GM19351 (cell line): Measurements from ENCODE around the gene RPUSD4.
"Not testable (repeated sequence)": the region's sequence is repeated elsewhere in the genome, so short reads cannot be mapped to it uniquely, and the experiment has no call there.

ENCODE experiments used
- ATAC-seq: cut with Tn5 transposase; IDR thresholded peaks from one replicate; pipeline ENCODE4 v1.9.1; 2021; ENCODE audit warnings: mild to moderate bottlenecking, moderate library complexity; ENCODE audit not compliant: unreplicated experiment

RPUSD4 gene, protein sequence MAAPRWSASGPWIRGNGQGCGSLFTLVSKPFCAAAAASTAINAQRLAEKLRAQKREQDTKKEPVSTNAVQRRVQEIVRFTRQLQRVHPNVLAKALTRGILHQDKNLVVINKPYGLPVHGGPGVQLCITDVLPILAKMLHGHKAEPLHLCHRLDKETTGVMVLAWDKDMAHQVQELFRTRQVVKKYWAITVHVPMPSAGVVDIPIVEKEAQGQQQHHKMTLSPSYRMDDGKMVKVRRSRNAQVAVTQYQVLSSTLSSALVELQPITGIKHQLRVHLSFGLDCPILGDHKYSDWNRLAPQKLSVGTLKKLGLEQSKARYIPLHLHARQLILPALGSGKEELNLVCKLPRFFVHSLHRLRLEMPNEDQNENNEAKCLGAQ

DNA sequence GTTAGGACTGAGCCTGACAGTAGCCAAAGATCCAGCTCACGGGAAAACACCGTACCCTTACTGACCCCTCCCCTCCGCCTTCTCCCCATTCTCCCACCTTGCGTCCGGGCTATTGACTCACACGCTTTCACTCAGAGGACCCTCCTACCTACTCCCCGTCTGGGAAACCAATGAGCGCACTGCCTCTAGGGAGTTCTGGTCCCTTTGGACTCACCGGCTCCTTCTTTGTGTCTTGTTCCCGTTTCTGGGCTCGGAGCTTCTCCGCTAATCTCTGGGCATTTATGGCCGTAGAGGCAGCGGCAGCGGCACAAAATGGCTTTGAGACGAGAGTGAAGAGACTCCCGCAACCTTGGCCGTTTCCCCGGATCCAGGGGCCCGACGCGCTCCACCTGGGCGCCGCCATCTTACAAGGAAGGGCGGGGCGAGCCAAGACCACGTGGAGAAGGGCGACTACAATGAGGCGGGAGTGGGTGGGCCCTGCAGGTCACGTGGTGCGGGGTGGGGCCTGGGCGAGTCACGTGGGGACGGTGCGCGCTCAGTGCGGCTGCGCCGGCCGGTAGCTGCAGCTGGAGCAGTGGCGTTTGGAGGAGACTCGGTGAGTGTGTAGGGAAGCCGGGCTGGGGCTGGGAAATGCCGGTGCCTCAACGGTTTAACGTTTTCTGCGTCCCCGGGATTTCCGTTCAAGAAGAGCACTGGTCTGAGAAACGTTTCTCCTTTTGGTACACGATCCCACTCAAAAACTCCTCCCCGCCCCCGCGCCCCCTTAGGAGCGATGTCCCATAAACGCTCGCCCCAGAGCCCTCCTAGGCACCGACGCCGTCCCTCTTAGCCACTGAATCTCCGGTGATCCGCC is at the start of gene RPUSD4, which contains the start of gene FAM118B:
Gene RPUSD4, minus strand, starts transcription at position 415 of the 853 bp plus-strand sequence. Its CDS starts 12 bp downstream, at position 403.
Gene FAM118B, plus strand, starts transcription at position 547 of the 853 bp plus-strand sequence. CDS start 23,220 bp downstream, outside the sequence.
- ATAC-seq: peak; percentile 95

DNA sequence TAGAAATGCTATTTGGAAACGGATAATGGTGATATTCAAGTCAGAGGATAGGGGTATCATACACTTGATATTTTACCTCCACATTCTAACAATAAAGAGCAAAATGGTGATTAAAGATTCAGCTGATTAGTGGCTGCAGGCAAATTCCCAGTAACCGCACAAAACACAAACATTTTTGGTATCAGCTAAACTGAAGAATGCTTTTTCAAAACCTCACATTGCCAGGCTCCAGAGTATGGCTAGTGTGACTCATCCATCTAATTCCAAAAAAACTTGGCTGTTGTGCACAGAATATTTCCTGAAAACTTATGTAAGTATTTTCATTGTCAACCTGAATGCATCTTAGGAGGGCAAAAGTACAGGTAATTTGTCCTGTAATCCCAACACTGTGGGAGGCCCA is 46.3 kb upstream of the RPUSD4 start:
- ATAC-seq: no peak

DNA sequence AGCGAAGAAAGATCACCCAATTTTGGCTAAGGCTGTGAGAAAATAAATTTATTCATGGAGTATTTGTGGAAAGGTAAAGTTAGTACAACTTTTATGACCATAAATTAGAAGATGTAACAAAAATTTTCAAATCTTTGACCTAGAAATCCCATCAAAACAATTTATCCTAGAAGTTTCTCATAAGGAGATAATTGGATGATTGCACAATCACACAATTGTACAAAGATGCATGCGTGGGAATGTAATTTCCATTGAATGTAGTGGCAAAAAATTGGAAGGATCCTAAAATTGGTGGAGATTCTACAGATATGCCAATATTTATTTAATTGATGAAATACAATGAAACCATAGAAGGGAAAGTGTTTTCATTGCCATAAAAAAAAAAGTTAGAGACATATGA is 45.7 kb upstream of the RPUSD4 start:
- ATAC-seq: no peak

DNA sequence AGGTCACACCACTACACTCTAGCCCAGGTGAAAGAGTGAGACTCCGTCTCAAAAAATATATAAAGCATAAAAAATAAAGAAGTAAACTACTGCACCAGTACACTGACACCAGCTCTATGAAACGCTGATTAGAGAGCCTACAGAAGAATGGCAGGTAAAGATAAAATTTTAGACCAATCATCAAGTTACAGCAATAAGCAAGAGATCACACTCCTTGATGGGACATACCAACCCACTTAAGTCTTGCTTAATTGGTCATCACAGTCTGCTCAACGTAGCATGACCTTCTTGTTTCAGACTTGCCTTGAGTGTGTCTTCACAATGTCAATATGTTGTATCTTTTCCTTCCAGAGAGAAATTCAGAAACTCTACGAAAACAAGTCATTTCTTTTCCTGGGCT is 44.8 kb upstream of the RPUSD4 start:
- ATAC-seq: no peak

DNA sequence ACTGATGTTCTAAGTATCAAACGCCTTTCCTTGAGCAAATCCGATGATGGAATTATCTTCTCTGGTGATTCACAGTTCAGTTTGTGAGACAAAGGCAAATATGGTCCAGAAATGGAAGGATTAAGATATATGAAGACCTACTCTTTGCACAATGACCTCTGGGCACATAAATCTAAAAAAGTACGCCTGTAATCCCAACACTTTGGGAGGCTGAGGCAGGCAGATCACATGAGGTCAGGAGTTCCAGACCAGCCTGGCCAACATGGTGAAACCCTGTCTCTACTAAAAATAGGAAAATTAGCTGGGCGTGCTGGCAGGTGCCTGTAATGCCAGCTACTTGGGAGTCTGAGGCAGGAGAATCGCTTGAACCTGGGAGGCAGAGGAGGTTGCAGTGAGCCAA is 44.1 kb upstream of the RPUSD4 start:
- not testable (repeated sequence) for ATAC-seq

DNA sequence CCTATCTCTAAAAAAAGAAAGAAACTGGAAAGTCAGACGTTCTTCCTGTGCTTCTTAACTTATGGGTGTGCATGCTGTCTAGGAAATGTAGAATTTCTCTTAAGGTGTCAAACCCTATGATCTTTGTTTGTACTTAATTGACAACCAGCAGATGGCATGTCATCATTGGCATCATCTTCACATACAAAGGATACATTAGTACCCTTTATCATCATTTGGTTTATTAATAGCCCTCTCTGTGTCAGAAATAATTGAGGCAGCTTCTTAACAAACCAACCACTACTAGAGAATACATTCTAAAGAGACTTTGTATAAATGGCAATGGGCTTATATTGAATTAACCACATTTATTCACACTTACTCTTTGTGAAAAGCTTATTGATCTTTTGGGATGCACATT is 43.4 kb upstream of the RPUSD4 start:
- no peak for ATAC-seq

DNA sequence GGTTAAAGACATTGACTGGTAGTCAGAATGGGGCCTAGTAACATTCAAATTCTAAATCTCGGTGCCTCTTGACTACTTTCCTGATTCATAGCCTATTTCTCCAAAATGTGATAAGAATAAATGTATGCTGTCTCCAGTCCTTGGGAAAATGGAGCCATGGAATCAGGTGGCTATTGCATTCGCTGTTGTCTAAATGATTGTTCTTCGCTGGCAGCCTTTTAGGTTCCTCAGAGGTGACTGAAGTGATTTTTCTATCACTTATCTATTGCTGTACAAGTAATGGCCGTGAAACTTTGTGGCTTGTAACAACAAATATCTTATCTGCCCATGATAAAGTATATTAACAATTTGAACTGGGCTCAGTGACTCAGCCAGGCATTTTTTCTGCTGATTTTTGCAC is 41.8 kb upstream of the RPUSD4 start:
- ATAC-seq: no peak

DNA sequence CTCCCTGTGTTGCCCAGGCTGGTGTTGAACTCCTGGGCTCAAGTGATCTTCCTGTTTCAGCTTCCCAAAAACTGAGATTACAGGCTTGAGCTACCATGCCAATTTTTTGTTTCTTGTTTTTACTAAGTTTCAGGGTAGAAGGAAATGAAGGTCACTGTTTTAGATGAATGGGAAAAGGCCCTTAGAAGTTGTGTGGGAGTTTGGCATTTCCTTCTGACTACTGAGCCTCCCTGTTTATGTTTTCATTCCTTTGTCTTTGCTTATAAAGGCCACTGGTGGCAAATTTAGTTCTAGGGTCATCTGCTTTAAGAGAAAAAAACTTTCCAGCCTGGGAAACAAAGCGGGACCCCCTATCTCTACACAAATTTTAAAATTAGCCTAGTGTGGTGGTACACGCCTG is 35.2 kb upstream of the RPUSD4 start:
- no peak for ATAC-seq

DNA sequence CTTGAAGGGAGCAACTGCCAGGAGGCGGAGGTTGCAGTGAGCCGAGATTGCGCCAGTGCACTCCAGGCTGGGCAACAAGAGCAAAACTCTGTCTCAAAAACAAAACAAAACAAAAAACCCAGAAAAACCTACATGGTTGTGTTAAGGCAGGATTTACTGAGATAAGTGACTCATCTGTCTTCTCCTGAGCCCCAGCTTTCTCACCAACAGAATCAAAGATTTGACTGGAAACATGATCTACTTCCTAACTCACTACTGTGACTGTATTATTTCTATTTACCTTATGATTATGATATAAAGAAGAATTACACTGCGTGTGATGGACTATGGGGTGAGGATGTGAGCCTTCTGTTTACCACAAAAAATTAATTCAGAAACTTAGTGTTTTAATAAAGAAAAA is 21.9 kb upstream of the RPUSD4 start:
- no peak for ATAC-seq

DNA sequence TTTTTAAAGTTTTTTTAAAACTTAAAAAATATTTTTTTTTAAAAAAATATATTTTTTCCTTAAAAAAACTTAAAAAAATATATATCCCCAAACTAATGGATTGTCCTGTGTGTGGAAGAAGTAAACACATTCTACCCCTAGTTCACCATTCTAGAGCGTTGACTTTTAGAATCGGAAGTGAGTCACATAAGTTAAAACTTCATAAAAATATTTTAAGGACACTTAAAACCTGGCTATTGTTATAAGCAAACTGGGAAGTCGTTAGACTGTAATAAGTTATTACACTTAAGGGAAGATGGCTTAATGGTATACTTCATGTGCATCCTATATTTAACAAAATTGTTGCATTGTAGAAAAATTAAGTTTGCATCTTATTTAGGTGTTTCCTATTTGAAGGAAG is 21.2 kb upstream of the RPUSD4 start:
- no peak for ATAC-seq

DNA sequence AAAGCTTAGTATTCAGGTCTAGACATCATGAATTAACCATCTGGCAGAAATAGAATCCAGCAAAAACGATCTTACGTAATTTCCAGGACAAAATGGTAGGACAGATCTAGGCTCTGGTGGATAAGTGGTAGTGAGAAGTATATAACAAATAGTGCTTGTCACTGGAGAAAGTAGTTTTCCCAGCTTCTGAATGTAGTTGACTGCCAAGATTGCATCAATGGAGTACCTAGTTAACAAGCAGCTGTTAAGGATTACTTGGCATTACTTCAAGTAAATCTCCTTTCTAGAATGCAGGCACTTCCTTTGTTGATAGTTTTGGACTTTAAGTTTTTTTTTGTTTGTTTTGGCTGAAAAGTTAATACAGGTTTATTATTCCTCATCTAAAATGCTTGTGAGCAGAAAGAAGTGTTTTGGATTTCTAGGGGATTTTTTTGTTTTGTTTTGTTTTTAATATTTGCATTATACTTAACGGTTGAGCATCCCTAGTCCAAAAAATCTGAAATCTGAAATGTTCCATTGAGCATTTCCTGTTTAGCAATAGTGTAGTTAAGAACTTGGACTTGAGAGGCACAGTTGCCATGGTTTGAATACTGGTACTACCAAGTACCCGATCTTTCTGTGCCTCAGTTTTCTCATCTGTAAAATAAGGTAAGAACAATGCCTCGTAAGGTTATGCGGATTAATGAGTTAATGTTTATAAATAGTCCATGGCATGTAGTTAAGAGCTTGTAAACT is 20.4 kb upstream of the RPUSD4 start:
- no peak for ATAC-seq

DNA sequence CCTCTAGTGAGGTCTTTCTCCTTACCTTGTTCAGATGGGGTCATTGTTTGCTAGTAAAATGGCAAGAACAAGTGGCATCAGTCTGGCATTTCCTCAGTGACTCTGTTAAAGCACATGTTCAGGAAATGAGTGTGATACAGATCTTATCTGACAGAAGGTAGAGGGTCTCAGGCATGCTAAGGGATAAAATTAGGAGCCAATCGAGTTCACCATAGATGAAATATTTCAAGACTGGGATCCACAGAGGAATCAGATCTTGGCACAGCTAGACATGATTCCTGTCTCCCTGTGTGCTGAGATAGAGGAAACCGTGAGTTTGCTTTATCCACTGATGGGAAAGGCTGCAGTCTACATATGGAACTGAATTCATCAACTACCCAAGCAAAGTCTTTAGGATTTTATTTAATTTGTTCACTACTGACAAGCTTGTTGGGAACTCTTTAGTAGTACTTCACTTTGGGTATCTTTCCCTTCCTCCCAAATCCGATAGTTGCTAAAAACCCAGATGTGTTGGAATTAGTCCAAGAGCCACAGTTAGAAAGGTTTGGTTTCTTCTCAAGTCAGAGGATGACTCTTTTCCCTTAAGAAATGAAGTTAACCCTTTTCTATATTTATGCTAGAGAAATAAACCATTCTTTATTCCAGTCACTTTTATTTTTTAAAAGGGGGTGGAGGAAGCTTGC is 18.5 kb upstream of the RPUSD4 start:
- ATAC-seq: no peak

DNA sequence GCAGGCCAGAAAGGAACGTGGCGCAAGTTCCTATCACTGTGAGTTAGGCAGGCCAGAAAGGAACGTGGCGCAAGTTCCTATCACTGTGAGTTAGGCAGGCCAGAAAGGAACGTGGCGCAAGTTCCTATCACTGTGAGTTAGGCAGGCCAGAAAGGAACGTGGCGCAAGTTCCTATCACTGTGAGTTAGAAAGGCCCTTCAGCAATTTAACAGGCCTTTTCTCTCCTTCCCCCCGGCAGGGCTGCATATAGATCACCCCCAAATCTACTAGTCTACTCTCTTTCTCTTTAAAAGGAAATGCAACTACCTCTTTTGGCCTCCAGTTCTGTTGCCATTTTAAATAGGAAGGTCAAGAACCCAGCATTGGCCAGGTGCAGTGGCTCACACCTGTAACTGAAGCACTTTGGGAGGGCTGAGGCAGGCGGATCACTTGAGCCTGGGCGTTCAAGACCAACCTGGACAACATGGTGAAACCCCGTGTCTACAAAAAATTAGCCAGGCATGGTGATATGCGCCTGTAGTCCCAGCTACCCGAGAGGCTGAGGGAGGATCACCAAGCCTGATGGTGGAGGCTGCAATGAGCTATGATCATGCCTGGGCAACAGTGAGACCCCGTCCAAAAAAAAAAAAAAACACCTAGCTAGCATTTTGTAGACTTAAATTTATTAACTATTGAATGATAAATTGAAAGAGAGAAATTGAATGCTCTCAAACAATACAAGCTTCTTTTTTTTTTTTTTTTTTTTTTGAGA is 15.1 kb upstream of the RPUSD4 start:
- ATAC-seq: no peak

DNA sequence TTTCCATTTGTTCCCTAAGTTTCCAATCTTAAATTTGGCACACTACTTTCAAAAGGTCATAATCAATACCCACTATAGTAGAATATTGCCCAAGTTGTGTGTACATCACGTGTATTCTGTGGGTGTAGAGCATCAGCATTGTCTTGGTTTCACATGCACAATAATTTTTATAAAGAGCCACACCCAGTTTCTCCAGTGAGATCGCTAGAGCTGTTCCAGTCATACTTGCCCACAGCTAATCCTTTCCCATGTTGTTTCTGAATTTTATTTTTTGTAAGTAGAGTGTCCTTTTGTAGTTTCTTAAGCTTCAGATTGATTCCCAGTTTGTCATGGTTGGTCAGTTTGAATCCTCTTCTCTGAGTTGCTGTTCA is 13.8 kb upstream of the RPUSD4 start:
- ATAC-seq: no peak

DNA sequence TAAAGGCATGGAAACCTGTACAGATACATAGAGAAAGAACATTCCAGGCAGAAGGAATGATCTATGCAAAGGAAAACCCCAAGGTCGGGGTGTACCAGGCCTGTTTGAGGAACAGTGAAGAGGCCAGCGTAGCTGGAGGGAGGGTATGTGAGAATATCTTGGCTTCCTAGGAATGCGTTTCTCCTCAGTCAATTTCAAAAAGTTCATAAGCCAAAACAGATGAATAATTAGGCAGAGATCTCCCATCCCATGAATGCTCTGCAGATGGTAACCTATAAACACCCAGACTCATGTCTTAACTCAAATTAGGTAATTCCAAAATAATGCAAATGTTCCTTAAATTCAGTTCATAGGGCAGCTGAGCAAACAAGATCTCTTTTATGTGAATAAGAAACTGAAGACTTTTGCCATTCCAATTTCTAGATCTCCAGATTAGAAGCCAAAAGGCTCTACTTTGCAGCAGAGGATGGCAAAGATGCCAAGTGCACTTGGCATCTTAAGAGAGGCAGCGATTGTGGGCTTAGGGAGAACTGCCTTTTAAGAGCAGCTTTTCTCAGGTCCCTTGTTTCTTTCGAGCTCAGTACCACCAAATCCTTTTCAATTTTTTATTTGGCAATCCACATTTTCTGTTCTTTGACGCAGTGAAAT is 13.3 kb upstream of the RPUSD4 start:
- ATAC-seq: no peak

DNA sequence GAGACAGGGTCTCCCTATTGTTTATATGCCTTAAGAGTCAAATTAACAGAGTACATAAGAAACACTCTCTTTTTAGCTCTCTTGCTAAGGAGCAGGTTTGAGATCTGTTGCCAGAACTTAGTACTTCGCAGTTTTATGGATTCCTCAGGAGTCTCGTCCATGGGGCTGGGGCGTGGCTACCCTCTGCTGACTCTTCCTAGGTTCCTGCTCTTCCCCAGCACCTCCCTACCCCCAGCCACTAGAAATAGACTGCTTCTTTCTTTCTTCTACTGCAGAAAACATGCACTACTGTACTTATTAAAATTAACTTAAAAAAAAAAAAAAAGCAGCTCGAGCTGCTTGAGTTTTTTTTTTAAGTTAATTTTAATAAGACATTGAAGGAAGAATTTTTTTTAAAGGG is 8.1 kb upstream of the RPUSD4 start:
- no peak for ATAC-seq

DNA sequence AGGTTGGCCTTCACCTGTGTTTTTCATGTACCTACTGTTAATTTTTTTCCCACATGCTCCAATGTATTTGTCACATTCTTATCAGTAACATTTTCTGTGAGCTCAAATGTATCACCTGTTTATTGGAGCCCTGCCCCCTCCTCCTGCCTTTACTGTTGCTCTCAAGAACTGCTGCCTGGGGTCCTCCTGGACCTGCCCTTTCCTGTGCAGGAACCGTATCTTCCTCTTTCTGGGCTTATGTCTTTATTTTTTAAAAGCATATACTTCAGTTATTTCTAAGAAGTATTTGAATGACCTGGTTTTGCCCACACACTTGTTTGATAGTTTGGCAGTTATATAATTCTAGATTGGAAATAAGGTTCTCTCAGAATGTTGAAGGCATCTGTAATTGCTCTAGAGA is 6.0 kb upstream of the RPUSD4 start:
- no peak for ATAC-seq

DNA sequence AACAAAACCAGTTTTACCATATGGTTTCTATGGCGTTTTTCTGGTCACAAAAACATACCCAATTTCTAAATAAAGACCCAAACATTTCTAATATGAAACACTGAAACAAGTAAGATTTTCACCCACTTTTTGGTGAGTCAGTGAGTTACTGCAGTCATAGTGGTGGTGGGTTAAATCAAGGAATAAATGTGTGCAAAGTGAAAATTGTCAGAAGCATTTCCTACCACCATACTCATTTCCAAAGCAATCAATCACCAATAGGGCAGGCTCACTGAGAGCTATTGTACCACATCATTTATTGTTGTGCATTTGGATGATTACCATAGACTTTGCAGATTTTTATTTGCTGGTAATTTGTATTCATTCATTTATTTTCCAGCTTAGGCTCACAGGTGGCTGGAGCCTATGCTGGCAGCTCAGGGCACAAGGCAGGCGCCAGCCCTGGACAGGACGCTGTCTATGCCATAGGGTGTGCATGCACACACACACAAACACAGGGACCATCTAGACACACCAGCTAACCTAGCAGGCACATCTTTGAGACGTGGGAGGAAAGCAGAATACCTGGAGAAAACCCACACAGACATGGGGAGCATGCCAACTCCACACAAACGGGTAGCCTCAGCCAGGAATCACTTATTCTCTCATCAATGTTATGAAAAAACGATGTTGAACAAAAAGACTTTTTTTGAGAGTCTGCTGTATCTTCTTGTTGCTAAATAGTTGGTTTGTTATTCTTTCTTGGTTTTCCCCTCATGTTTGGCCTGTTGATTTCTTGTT is 5.3 kb upstream of the RPUSD4 start:
- no peak for ATAC-seq

DNA sequence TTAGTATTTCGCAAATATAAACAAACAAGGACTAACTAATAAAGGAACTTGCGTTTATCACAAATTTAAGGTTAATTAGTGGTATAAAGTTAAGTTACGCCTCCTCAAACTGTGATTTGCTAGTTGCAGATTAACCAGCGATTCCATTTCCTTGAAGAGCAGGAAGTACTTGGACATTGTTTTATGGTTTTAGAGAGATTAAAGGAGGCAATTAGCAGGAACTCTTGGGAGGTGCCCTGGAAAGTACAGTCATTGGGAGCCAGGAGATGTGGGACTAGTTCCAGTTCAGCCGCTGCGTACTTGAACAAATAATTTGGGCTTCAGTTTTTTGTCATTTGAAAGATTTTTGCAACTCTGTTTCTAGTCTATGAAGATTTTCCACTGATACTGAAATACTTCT is 3.4 kb upstream of the RPUSD4 start:
- ATAC-seq: no peak
